WERI-Rb-1 (cell line): ENCODE data around the gene LTB4R2.
A peak's percentile ranks its signal among the peaks of the same experiment; 100 is the strongest.
"Not testable (repeated sequence)": the region's sequence is repeated elsewhere in the genome, so short reads cannot be mapped to it uniquely, and the experiment has no call there.

Experiments used
- DNase-seq: peaks from one replicate; pipeline ENCODE4 v3.0.0-alpha.2; 2020
- H3K27ac ChIP-seq: fragments of 250-450 bp; sonication (Bioruptor Pico); 2 replicates; pipeline ENCODE4 v1.5.1; 2020; ENCODE audit warnings: mild to moderate bottlenecking, moderate library complexity
- H3K27me3 ChIP-seq: fragments of 250-450 bp; sonication (Bioruptor Pico); 2 replicates; pipeline ENCODE4 v1.5.1; 2021; ENCODE audit warnings: mild to moderate bottlenecking, low read depth, moderate library complexity; ENCODE audit not compliant: insufficient read depth, severe bottlenecking
- H3K36me3 ChIP-seq: fragments of 250-450 bp; sonication (Bioruptor Pico); 2 replicates; pipeline ENCODE4 v1.5.1; 2020; ENCODE audit warnings: mild to moderate bottlenecking, moderate library complexity
- H3K4me3 ChIP-seq: 2 replicates; pipeline ENCODE4 v1.5.1; 2011; ENCODE audit warnings: low read depth, mild to moderate bottlenecking, control low read depth, low read length
- H3K9me3 ChIP-seq: fragments of 250-450 bp; sonication (Bioruptor Pico); 2 replicates; pipeline ENCODE4 v1.5.1; 2021; ENCODE audit warnings: mild to moderate bottlenecking, moderate library complexity; ENCODE audit not compliant: severe bottlenecking
- CTCF ChIP-seq: IDR thresholded peaks from 2 replicates; pipeline ENCODE4 v1.5.1; 2011; ENCODE audit warnings: low read depth, mild to moderate bottlenecking, control low read depth, inconsistent platforms, low read length

The LTB4R2 gene

GRCh38 chr14:24325041-24325530 lies 15.1 kb downstream of the LTB4R2 start:
- Histone ChIP-seq H3K9me3 (no peaks in the 10 kb centered on the region), H3K36me3 (no peaks in the 10 kb centered on the region), H3K27ac (peak overlapping the region; percentile 20; the same call in 1 of the 2 replicates), H3K27me3 (no peaks in the 10 kb centered on the region), H3K4me3 (no peak overlapping the region)
- no peak for DNase-seq
- TF ChIP-seq CTCF: no peak

GRCh38 chr14:24325963-24326362 lies 16.0 kb downstream of the LTB4R2 start:
- Histone ChIP-seq H3K4me3 (no peak overlapping the region), H3K9me3 (no peaks in the 10 kb centered on the region)
- TF ChIP-seq CTCF: no peak

GRCh38 chr14:24327303-24327702 lies 17.4 kb downstream of the LTB4R2 start:
- no peaks in the 10 kb centered on the region for H3K27me3 ChIP-seq

More at GRCh38 chr14:24325963-24326362, 16.0 kb downstream of the LTB4R2 start:
- no peak for DNase-seq
- Histone ChIP-seq H3K36me3 (no peaks in the 10 kb centered on the region), H3K27ac (no peak overlapping the region), H3K27me3 (no peaks in the 10 kb centered on the region)

GRCh38 chr14:24327914-24328313 lies 18.0 kb downstream of the LTB4R2 start:
- TF ChIP-seq CTCF: peak; percentile 41
- DNase-seq: peak; percentile 69
- H3K27ac ChIP-seq, H3K27me3 ChIP-seq, H3K9me3 ChIP-seq, H3K4me3 ChIP-seq, H3K36me3 ChIP-seq: not testable (repeated sequence)

More at GRCh38 chr14:24327303-24327702, 17.4 kb downstream of the LTB4R2 start:
- H3K27ac ChIP-seq: no peak overlapping the region
- no peak overlapping the region for H3K4me3 ChIP-seq
- no peaks in the 10 kb centered on the region for H3K9me3 ChIP-seq
- no peak for DNase-seq
- no peaks in the 10 kb centered on the region for H3K36me3 ChIP-seq
- no peak for TF ChIP-seq CTCF

GRCh38 chr14:24329073-24329663 lies 19.2 kb downstream of the LTB4R2 start:
- Histone ChIP-seq H3K4me3 (no peak overlapping the region), H3K36me3 (no peaks in the 10 kb centered on the region), H3K27me3 (peaks cover 2% of the 10 kb centered on the region), H3K27ac (no peak overlapping the region), H3K9me3 (no peaks in the 10 kb centered on the region)
- no peak for TF ChIP-seq CTCF
- DNase-seq: no peak

GRCh38 chr14:24329736-24330135 lies 19.8 kb downstream of the LTB4R2 start:
- Histone ChIP-seq H3K27ac (no peak overlapping the region), H3K36me3 (no peaks in the 10 kb centered on the region), H3K4me3 (no peak overlapping the region), H3K9me3 (no peaks in the 10 kb centered on the region), H3K27me3 (peaks cover 2% of the 10 kb centered on the region)
- TF ChIP-seq CTCF: no peak
- DNase-seq: no peak
